Measurements from ENCODE around the gene IFNAR2.

DNA sequence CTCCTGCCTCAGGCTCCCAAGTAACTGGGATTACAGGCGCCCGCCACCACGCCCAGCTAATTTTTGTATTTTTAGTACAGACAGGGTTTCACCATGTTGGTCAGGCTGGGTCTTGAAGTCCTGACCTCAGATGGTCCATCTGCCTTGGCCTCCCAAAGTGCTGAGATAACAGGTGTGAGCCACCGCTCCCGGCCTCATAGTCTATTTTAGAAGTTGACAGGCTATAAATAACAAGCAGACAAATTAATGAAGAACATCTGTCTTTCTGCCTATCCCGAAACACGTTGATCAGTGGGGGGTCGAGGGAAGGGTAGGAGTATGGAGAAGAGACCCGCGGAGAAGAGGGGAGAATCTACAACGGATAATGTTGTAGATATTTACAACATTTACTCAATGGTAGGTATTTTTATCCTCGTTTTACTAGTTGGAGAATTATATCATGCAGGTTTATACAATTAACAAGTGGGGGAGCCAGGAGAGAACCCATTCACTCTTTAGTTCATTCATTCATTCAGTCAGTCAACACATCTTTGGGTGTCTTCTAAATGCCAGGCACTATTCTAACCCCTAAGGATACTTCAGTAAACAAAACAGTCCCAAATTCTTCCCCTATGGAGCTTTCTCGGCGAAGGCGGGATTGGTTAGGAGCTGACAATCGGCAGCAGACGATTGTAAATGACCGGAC is 497 bp upstream of the IFNAR2 start:
- TF ChIP-seq, protein P1, sequence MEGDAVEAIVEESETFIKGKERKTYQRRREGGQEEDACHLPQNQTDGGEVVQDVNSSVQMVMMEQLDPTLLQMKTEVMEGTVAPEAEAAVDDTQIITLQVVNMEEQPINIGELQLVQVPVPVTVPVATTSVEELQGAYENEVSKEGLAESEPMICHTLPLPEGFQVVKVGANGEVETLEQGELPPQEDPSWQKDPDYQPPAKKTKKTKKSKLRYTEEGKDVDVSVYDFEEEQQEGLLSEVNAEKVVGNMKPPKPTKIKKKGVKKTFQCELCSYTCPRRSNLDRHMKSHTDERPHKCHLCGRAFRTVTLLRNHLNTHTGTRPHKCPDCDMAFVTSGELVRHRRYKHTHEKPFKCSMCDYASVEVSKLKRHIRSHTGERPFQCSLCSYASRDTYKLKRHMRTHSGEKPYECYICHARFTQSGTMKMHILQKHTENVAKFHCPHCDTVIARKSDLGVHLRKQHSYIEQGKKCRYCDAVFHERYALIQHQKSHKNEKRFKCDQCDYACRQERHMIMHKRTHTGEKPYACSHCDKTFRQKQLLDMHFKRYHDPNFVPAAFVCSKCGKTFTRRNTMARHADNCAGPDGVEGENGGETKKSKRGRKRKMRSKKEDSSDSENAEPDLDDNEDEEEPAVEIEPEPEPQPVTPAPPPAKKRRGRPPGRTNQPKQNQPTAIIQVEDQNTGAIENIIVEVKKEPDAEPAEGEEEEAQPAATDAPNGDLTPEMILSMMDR (IDR thresholded peaks at IDR 0.05; ENCODE audit: low read depth, low read length), result no peak
- TF ChIP-seq POLR2A (IDR thresholded peaks at IDR 0.05; ENCODE audit: extremely low read depth, insufficient read length), result no peak
- TF ChIP-seq, protein P2, sequence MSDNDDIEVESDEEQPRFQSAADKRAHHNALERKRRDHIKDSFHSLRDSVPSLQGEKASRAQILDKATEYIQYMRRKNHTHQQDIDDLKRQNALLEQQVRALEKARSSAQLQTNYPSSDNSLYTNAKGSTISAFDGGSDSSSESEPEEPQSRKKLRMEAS (IDR thresholded peaks at IDR 0.05; ENCODE audit: low read depth, low read length), result no peak

Measured in NB4 (cell line).